Measurements from ENCODE around the gene ZC3HAV1L.
"Not testable (repeated sequence)": the region's sequence is repeated elsewhere in the genome, so short reads cannot be mapped to it uniquely, and the experiment has no call there.

ZC3HAV1L gene

GRCh38 chr7:139033346-139034114 lies 2.3 kb downstream of the ZC3HAV1L start:
- no peaks in the 10 kb centered on the region for H3K27me3 ChIP-seq (ENCODE audit: control insufficient read depth, insufficient read depth, low read length)
- no peaks in the 10 kb centered on the region for H3K36me3 ChIP-seq (ENCODE audit: control insufficient read depth, insufficient read depth, low read length)
- H3K9ac ChIP-seq (ENCODE audit: low read length), result no peak overlapping the region
- H3K4me1 ChIP-seq (ENCODE audit: control insufficient read depth, insufficient read depth, low read length), result peaks cover 4% of the 10 kb centered on the region
- H3K9me3 ChIP-seq (ENCODE audit: control insufficient read depth, low read length), result no peaks in the 10 kb centered on the region
- no peak overlapping the region for H3K4me3 ChIP-seq (ENCODE audit: low read length)

GRCh38 chr7:139032473-139032872 lies 3.4 kb downstream of the ZC3HAV1L start:
- no peaks in the 10 kb centered on the region for H3K36me3 ChIP-seq (ENCODE audit: control insufficient read depth, insufficient read depth, low read length)
- no peaks in the 10 kb centered on the region for H3K27me3 ChIP-seq (ENCODE audit: control insufficient read depth, insufficient read depth, low read length)
- no peak overlapping the region for H3K4me3 ChIP-seq (ENCODE audit: low read length)

GRCh38 chr7:139029353-139029752 lies 6.5 kb downstream of the ZC3HAV1L start:
- Histone ChIP-seq H3K27me3 (ENCODE audit: control insufficient read depth, insufficient read depth, low read length) (no peaks in the 10 kb centered on the region), H3K36me3 (ENCODE audit: control insufficient read depth, insufficient read depth, low read length) (no peaks in the 10 kb centered on the region), H3K9me3 (ENCODE audit: control insufficient read depth, low read length) (no peaks in the 10 kb centered on the region), H3K4me3 (ENCODE audit: low read length) (no peak overlapping the region), H3K4me1 (ENCODE audit: control insufficient read depth, insufficient read depth, low read length) (no peaks in the 10 kb centered on the region), H3K9ac (ENCODE audit: low read length) (no peak overlapping the region)

More at GRCh38 chr7:139032473-139032872, 3.4 kb downstream of the ZC3HAV1L start:
- no peaks in the 10 kb centered on the region for H3K9me3 ChIP-seq (ENCODE audit: control insufficient read depth, low read length)
- no peak overlapping the region for H3K9ac ChIP-seq (ENCODE audit: low read length)
- H3K4me1 ChIP-seq (ENCODE audit: control insufficient read depth, insufficient read depth, low read length), result peaks cover 4% of the 10 kb centered on the region

DNA sequence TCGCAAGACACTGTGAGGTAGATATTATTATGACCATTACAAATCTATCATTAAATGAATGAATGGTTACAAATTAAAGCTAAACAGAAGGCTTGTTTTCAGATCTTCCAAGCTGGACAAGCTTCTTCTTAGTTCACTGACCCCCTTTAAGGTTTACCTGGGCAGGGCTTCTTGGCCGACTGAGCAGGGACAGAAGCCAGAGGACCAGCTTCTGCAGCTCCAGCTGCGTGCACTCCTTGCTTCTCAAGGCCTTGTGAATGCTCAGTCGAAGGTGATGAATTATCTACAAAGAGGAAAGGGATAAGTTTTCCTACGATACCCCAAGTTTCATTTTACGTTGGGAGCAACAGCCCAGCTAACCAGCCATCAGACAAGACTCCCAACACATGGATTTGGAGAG lies 9.3 kb downstream of the ZC3HAV1L start:
- Histone ChIP-seq H3K27me3 (ENCODE audit: control insufficient read depth, insufficient read depth, low read length) (no peaks in the 10 kb centered on the region), H3K9me3 (ENCODE audit: control insufficient read depth, low read length) (no peaks in the 10 kb centered on the region), H3K4me3 (ENCODE audit: low read length) (no peak overlapping the region), H3K36me3 (ENCODE audit: control insufficient read depth, insufficient read depth, low read length) (no peaks in the 10 kb centered on the region), H3K9ac (ENCODE audit: low read length) (no peak overlapping the region), H3K4me1 (ENCODE audit: control insufficient read depth, insufficient read depth, low read length) (no peaks in the 10 kb centered on the region)

DNA sequence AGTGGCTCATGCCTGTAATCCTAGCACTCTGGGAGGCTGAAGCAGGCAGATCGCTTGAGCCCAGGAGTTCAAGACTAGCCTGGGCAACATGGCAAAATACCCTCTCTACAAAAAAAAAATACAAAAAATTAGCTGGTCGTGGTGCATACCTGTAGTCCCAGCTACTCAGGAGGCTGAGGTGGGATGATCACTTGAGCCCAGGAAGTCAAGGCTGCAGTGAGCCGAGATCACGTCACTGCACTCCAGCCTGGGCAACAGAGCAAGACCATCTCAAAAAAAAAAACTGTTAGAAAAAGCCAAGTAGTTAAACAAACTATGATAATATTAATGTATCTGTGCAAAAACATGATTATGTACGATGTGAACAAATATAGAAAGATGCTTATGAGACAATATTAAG lies 10.0 kb downstream of the ZC3HAV1L start:
- H3K9ac ChIP-seq (ENCODE audit: low read length); H3K9me3 ChIP-seq (ENCODE audit: control insufficient read depth, low read length); H3K4me1 ChIP-seq (ENCODE audit: control insufficient read depth, insufficient read depth, low read length); H3K4me3 ChIP-seq (ENCODE audit: low read length); H3K36me3 ChIP-seq (ENCODE audit: control insufficient read depth, insufficient read depth, low read length); H3K27me3 ChIP-seq (ENCODE audit: control insufficient read depth, insufficient read depth, low read length): not testable (repeated sequence)

- H3K36me3 ChIP-seq (ENCODE audit: control insufficient read depth, insufficient read depth, low read length), result no peaks in the 10 kb centered on the region
- H3K4me3 ChIP-seq (ENCODE audit: low read length), result no peak overlapping the region
- no peaks in the 10 kb centered on the region for H3K27me3 ChIP-seq (ENCODE audit: control insufficient read depth, insufficient read depth, low read length)
- H3K9ac ChIP-seq (ENCODE audit: low read length), result no peak overlapping the region
- H3K9me3 ChIP-seq (ENCODE audit: control insufficient read depth, low read length), result no peaks in the 10 kb centered on the region
- H3K4me1 ChIP-seq (ENCODE audit: control insufficient read depth, insufficient read depth, low read length), result no peaks in the 10 kb centered on the region
Measured at GRCh38 chr7:139023076-139023475, 12.8 kb downstream of the ZC3HAV1L start.

- no peaks in the 10 kb centered on the region for H3K9me3 ChIP-seq (ENCODE audit: control insufficient read depth, low read length)
- no peaks in the 10 kb centered on the region for H3K36me3 ChIP-seq (ENCODE audit: control insufficient read depth, insufficient read depth, low read length)
- no peaks in the 10 kb centered on the region for H3K4me1 ChIP-seq (ENCODE audit: control insufficient read depth, insufficient read depth, low read length)
- no peak overlapping the region for H3K4me3 ChIP-seq (ENCODE audit: low read length)
- H3K27me3 ChIP-seq (ENCODE audit: control insufficient read depth, insufficient read depth, low read length), result no peaks in the 10 kb centered on the region
- no peak overlapping the region for H3K9ac ChIP-seq (ENCODE audit: low read length)
Measured at GRCh38 chr7:139022286-139022685, 13.6 kb downstream of the ZC3HAV1L start.

DNA sequence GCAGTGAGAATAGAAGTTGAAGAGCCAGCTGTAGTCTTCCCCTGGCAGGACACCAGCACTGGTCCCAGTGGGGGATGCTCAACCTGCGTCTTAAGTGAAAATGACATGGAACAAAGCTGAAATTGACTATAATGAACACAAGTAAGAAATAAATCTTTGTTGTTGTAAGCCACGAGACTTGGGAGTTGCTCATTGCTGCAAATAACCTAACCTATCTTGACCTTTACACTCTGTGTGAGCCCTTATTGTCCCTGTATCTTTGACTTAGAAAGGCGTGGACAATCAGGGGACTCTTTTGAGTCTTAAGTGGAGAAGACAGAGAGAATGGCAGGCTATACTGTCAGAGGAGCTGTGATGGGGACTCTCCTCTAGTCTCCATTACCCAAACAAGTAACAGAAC lies 16.9 kb downstream of the ZC3HAV1L start:
- H3K9me3 ChIP-seq (ENCODE audit: control insufficient read depth, low read length), result no peaks in the 10 kb centered on the region
- no peaks in the 10 kb centered on the region for H3K36me3 ChIP-seq (ENCODE audit: control insufficient read depth, insufficient read depth, low read length)
- no peaks in the 10 kb centered on the region for H3K27me3 ChIP-seq (ENCODE audit: control insufficient read depth, insufficient read depth, low read length)
- H3K4me3 ChIP-seq (ENCODE audit: low read length), result no peak overlapping the region
- H3K9ac ChIP-seq (ENCODE audit: low read length), result no peak overlapping the region
- H3K4me1 ChIP-seq (ENCODE audit: control insufficient read depth, insufficient read depth, low read length), result no peaks in the 10 kb centered on the region

GRCh38 chr7:139016931-139017511 lies 18.8 kb downstream of the ZC3HAV1L start:
- Histone ChIP-seq H3K9me3 (ENCODE audit: control insufficient read depth, low read length) (no peaks in the 10 kb centered on the region), H3K27me3 (ENCODE audit: control insufficient read depth, insufficient read depth, low read length) (no peaks in the 10 kb centered on the region), H3K4me3 (ENCODE audit: low read length) (no peak overlapping the region), H3K4me1 (ENCODE audit: control insufficient read depth, insufficient read depth, low read length) (no peaks in the 10 kb centered on the region), H3K9ac (ENCODE audit: low read length) (no peak overlapping the region), H3K36me3 (ENCODE audit: control insufficient read depth, insufficient read depth, low read length) (no peaks in the 10 kb centered on the region)

DNA sequence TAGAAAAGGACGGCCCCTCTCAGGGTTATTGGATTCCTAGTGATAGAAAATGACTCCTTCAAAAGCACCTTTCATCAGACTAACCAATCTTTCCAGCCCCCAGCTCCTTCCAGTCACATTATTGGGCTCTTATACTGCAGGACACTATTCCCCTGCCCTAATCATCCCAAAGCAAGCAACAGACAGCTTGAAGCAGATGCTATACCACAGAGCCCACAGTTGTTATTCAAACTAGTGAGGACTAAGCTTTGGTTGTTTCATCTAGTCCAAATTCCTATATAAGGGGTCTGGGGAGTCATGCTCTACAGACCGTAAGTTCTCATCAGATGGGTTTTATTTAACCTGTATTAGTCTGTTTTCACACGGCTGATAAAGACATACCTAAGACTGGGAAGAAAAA lies 24.5 kb downstream of the ZC3HAV1L start:
- no peak overlapping the region for H3K9ac ChIP-seq (ENCODE audit: low read length)
- no peaks in the 10 kb centered on the region for H3K4me1 ChIP-seq (ENCODE audit: control insufficient read depth, insufficient read depth, low read length)
- H3K4me3 ChIP-seq (ENCODE audit: low read length), result no peak overlapping the region
- H3K27me3 ChIP-seq (ENCODE audit: control insufficient read depth, insufficient read depth, low read length), result no peaks in the 10 kb centered on the region
- no peaks in the 10 kb centered on the region for H3K9me3 ChIP-seq (ENCODE audit: control insufficient read depth, low read length)
- no peaks in the 10 kb centered on the region for H3K36me3 ChIP-seq (ENCODE audit: control insufficient read depth, insufficient read depth, low read length)

DNA sequence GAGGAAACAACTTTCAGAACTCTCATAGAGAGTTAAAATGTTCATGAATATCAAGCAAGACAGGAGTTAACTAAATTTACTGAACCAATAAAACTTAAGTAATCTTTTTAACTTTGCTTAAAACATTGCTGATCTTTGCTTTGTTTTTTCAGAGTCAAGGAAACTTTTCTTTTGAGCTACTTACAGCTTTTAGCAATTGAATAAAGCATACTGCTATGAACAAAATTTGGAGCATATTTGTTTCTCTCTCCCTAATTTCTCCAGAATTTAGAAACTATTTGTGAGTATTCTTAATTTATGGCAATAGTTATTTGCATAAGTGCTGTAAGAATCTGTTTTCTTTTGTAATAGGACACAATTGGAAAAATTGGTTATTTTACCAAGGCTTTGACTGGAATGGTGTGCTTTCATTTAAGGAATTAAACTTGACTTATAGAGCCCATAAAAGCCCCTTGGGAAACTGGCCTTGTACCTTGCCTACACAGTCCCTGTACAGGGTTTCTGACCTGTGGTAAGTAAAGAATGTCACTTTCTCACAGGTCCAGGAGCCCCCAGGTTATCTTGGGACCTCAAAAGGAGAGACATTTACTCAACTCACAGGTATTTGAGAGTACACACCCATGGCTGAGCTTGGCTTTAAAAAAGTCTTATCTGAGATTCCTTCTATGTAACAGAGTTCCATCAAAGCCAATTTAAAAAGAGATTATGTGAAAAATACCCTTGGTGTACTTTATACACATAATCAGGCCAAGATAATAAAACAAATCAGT lies 31.3 kb downstream of the ZC3HAV1L start:
- Histone ChIP-seq H3K27me3 (ENCODE audit: control insufficient read depth, insufficient read depth, low read length) (no peaks in the 10 kb centered on the region), H3K4me1 (ENCODE audit: control insufficient read depth, insufficient read depth, low read length) (no peaks in the 10 kb centered on the region), H3K4me3 (ENCODE audit: low read length) (no peak overlapping the region), H3K36me3 (ENCODE audit: control insufficient read depth, insufficient read depth, low read length) (no peaks in the 10 kb centered on the region), H3K9ac (ENCODE audit: low read length) (no peak overlapping the region), H3K9me3 (ENCODE audit: control insufficient read depth, low read length) (no peaks in the 10 kb centered on the region)

- H3K27me3 ChIP-seq (ENCODE audit: control insufficient read depth, insufficient read depth, low read length), result no peaks in the 10 kb centered on the region
- no peak overlapping the region for H3K4me3 ChIP-seq (ENCODE audit: low read length)
- H3K9ac ChIP-seq (ENCODE audit: low read length), result no peak overlapping the region
- no peaks in the 10 kb centered on the region for H3K4me1 ChIP-seq (ENCODE audit: control insufficient read depth, insufficient read depth, low read length)
- no peaks in the 10 kb centered on the region for H3K36me3 ChIP-seq (ENCODE audit: control insufficient read depth, insufficient read depth, low read length)
- H3K9me3 ChIP-seq (ENCODE audit: control insufficient read depth, low read length), result no peaks in the 10 kb centered on the region
Measured at GRCh38 chr7:138999414-138999813, 36.4 kb downstream of the ZC3HAV1L start.

All from mucosa of stomach (tissue), 1 donor.